ENCODE results near the gene RAB7B.

GRCh38 chr1:205949753-205950152, 53.4 kb downstream of the RAB7B start:
- no peak for TF ChIP-seq EZH2 (IDR thresholded peaks at IDR 0.05; ENCODE audit: borderline replicate concordance)
- TF ChIP-seq, protein P1, sequence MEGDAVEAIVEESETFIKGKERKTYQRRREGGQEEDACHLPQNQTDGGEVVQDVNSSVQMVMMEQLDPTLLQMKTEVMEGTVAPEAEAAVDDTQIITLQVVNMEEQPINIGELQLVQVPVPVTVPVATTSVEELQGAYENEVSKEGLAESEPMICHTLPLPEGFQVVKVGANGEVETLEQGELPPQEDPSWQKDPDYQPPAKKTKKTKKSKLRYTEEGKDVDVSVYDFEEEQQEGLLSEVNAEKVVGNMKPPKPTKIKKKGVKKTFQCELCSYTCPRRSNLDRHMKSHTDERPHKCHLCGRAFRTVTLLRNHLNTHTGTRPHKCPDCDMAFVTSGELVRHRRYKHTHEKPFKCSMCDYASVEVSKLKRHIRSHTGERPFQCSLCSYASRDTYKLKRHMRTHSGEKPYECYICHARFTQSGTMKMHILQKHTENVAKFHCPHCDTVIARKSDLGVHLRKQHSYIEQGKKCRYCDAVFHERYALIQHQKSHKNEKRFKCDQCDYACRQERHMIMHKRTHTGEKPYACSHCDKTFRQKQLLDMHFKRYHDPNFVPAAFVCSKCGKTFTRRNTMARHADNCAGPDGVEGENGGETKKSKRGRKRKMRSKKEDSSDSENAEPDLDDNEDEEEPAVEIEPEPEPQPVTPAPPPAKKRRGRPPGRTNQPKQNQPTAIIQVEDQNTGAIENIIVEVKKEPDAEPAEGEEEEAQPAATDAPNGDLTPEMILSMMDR (IDR thresholded peaks at IDR 0.05; ENCODE audit: poor library complexity) = no peak
- TF ChIP-seq EZH2phosphoT487 (IDR thresholded peaks at IDR 0.05; ENCODE audit: low read depth, severe bottlenecking, unreplicated experiment) = no peak
